ENCODE data around the gene LRIG1.

LRIG1 gene

GRCh38 chr3:66398228-66399025 lies 102.4 kb downstream of the LRIG1 start:
- no peak for DNase-seq

- DNase-seq: no peak
Measured at GRCh38 chr3:66397745-66398144, 103.1 kb downstream of the LRIG1 start.

GRCh38 chr3:66396888-66397287 lies 103.9 kb downstream of the LRIG1 start:
- no peak for DNase-seq

- DNase-seq: no peak
Measured at GRCh38 chr3:66396161-66396760, 104.6 kb downstream of the LRIG1 start.

GRCh38 chr3:66395635-66396034 lies 105.2 kb downstream of the LRIG1 start:
- no peak for DNase-seq

GRCh38 chr3:66394753-66395249 lies 106.0 kb downstream of the LRIG1 start:
- no peak for DNase-seq

GRCh38 chr3:66394019-66394752 lies 106.6 kb downstream of the LRIG1 start:
- DNase-seq: no peak

GRCh38 chr3:66393333-66394005 lies 107.4 kb downstream of the LRIG1 start:
- DNase-seq: no peak

- no peak for DNase-seq
Measured at GRCh38 chr3:66392966-66393332, 107.9 kb downstream of the LRIG1 start.

- DNase-seq: no peak
Measured at GRCh38 chr3:66392512-66392911, 108.3 kb downstream of the LRIG1 start.

GRCh38 chr3:66390013-66390412 lies 110.8 kb downstream of the LRIG1 start:
- DNase-seq: no peak

- no peak for DNase-seq
Measured at GRCh38 chr3:66386925-66387650, 113.7 kb downstream of the LRIG1 start.

GRCh38 chr3:66386011-66386924 lies 114.6 kb downstream of the LRIG1 start:
- DNase-seq: no peak

- no peak for DNase-seq
Measured at GRCh38 chr3:66385066-66385465, 115.8 kb downstream of the LRIG1 start.

- DNase-seq: no peak
Measured at GRCh38 chr3:66383998-66384745, 116.7 kb downstream of the LRIG1 start.

GRCh38 chr3:66383023-66383422 lies 117.8 kb downstream of the LRIG1 start:
- no peak for DNase-seq

GRCh38 chr3:66382142-66382541 lies 118.7 kb downstream of the LRIG1 start:
- DNase-seq: no peak

- DNase-seq: no peak
Measured at GRCh38 chr3:66381626-66382025, 119.2 kb downstream of the LRIG1 start.

- no peak for DNase-seq
Measured at GRCh38 chr3:66380200-66380932, 120.5 kb downstream of the LRIG1 start.

GRCh38 chr3:66379565-66379964 lies 121.3 kb downstream of the LRIG1 start:
- no peak for DNase-seq

Data from NCI-H226 (cell line).